Natural killer cell (primary cell): ENCODE results near the gene HACD4. TPM values are rescaled to one million over a fixed set of nuclear protein-coding genes. Genes with fewer than 3 reads are reported as not detected.
A peak's percentile ranks its signal among the peaks of the same experiment; 100 is the strongest.

Experiments
- ATAC-seq, 3 donors: fragments of 150-1000 bp in 2 of 3; fragments of 200-7000 bp in 1 of 3; cut with Tn5 transposase; 1 replicate in 1 of 3; 2 replicates in 2 of 3; pipeline ENCODE4 v1.10.0; 2021; ENCODE audit warnings: mild to moderate bottlenecking in 2 of 3, moderate library complexity in 2 of 3
- DNase-seq, 2 donors: peaks; one replicate each; pipeline versions ENCODE4 v3.0.0 to v3.0.0-alpha.2; 2013 to 2021; ENCODE audit warnings: mixed read lengths in 1 of 2
- H3K27ac ChIP-seq: one replicate; pipeline ENCODE4 v1.5.1; 2013; ENCODE audit warnings: mild to moderate bottlenecking, low read length
- H3K27me3 ChIP-seq: one replicate; pipeline ENCODE4 v1.6.1; 2013; ENCODE audit warnings: low read length; ENCODE audit not compliant: control insufficient read depth, insufficient read depth
- H3K36me3 ChIP-seq: one replicate; pipeline ENCODE4 v1.6.1; 2013; ENCODE audit warnings: low read length; ENCODE audit not compliant: control insufficient read depth, insufficient read depth
- H3K4me1 ChIP-seq: one replicate; pipeline ENCODE4 v1.6.1; 2013; ENCODE audit warnings: low read length; ENCODE audit not compliant: control insufficient read depth, insufficient read depth
- H3K4me3 ChIP-seq: one replicate; pipeline ENCODE4 v1.5.1; 2013; ENCODE audit warnings: low read length
- H3K9me3 ChIP-seq: one replicate; pipeline ENCODE4 v1.6.1; 2013; ENCODE audit warnings: low read length; ENCODE audit not compliant: control insufficient read depth, insufficient read depth
- H3K27ac Mint-ChIP-seq, 2 donors: one replicate each; pipeline ENCODE4 v1.8.0; 2022; ENCODE audit warnings: mild to moderate bottlenecking in 2 of 2, mixed read lengths in 2 of 2, moderate library complexity in 1 of 2
- H3K27me3 Mint-ChIP-seq, 2 donors: one replicate each; pipeline ENCODE4 v1.8.0; 2022; ENCODE audit warnings: low read depth in 2 of 2, mixed read lengths in 2 of 2
- H3K36me3 Mint-ChIP-seq: one replicate; pipeline ENCODE4 v1.8.0; 2022; ENCODE audit warnings: mixed read lengths
- H3K4me1 Mint-ChIP-seq, 2 donors: one replicate each; pipeline ENCODE4 v1.8.0; 2022; ENCODE audit warnings: mixed read lengths in 2 of 2
- H3K4me3 Mint-ChIP-seq: one replicate; pipeline ENCODE4 v1.8.0; 2022; ENCODE audit warnings: mild to moderate bottlenecking, moderate library complexity, mixed read lengths
- H3K9me3 Mint-ChIP-seq, 2 donors: one replicate each; pipeline ENCODE4 v1.8.0; 2022; ENCODE audit warnings: mixed read lengths in 2 of 2
- CTCF ChIP-seq: fragments of 200-600 bp; IDR thresholded peaks from one replicate; pipeline ENCODE4 v1.8.0; 2022; ENCODE audit warnings: antibody characterized with exemption
- WGBS: methylation state at CpG from one replicate; pipeline ENCODE4 v1.1.7; 2013; ENCODE audit warnings: missing lambda C conversion rate; ENCODE audit not compliant: insufficient coverage; 5-methylcytosine and 5-hydroxymethylcytosine counted together
- intact Hi-C: fragments of 100-400 bp; cut with micrococcal nuclease; formaldehyde crosslinking; loops from one replicate; pipeline ENCODE4 v1.14.2; 2022
- total RNA-seq, 4 donors: library from RNA; stranded (reverse); fragments of 120-200 nt in 1 of 4; gene quantifications; one replicate each; pipeline versions ENCODE4 v1.2.3 to v1.2.4, GENCODE V29; 2013 to 2022

Gene HACD4
- total RNA-seq, 3 donors from 2014 or later (not counting 1 experiment from before 2014, with no cell fraction given): 14.0 to 16.5 (median 14.4) TPM

GRCh38 chr9:21060919-21061561 lies 29.6 kb upstream of the HACD4 start:
- peak in 1 of 2 donors; percentile 11 for DNase-seq
- H3K27ac Mint-ChIP-seq: peak overlapping the region; percentile 5 to 58
- Histone ChIP-seq H3K27ac (peak overlapping the region; percentile 29), H3K4me3 (no peak overlapping the region), H3K36me3 (no peaks in the 10 kb centered on the region), H3K4me1 (peaks cover 8% of the 10 kb centered on the region), H3K9me3 (no peaks in the 10 kb centered on the region), H3K27me3 (no peaks in the 10 kb centered on the region)
- peak overlapping the region; percentile 14 for H3K4me3 Mint-ChIP-seq
- no peaks in the 10 kb centered on the region for H3K27me3 Mint-ChIP-seq
- no peak for TF ChIP-seq CTCF
- 20% methylated on average over 2 of the region's 2 CpGs for WGBS
- H3K9me3 Mint-ChIP-seq: no peaks in the 10 kb centered on the region
- peak in 2 of 3 donors; percentile 47 to 57 for ATAC-seq
- no peaks in the 10 kb centered on the region for H3K36me3 Mint-ChIP-seq
- H3K4me1 Mint-ChIP-seq: peaks cover 25 to 33% of the 10 kb centered on the region in 2 donors
- intact Hi-C loops: no loop called here

GRCh38 chr9:21056931-21057330 lies 25.5 kb upstream of the HACD4 start:
- H3K4me1 ChIP-seq: peaks cover 8% of the 10 kb centered on the region
- peaks cover 25 to 30% of the 10 kb centered on the region in 2 donors for H3K4me1 Mint-ChIP-seq
- 100% methylated on average over 1 of the region's 1 CpG for WGBS
- no peak overlapping the region for H3K4me3 ChIP-seq
- intact Hi-C loops: no loop called here
- no peaks in the 10 kb centered on the region for H3K27me3 ChIP-seq
- H3K27ac ChIP-seq: no peak overlapping the region
- no peak overlapping the region for H3K27ac Mint-ChIP-seq
- H3K9me3 ChIP-seq: no peaks in the 10 kb centered on the region
- DNase-seq: no peak
- ATAC-seq: no peak
- H3K9me3 Mint-ChIP-seq: no peaks in the 10 kb centered on the region
- H3K36me3 ChIP-seq: no peaks in the 10 kb centered on the region
- H3K36me3 Mint-ChIP-seq: no peaks in the 10 kb centered on the region
- TF ChIP-seq CTCF: no peak
- no peaks in the 10 kb centered on the region for H3K27me3 Mint-ChIP-seq
- H3K4me3 Mint-ChIP-seq: no peak overlapping the region

- no peak overlapping the region for H3K27ac ChIP-seq
- intact Hi-C loops: no loop called here
- H3K36me3 ChIP-seq: no peaks in the 10 kb centered on the region
- no peak overlapping the region for H3K4me3 ChIP-seq
- H3K4me1 ChIP-seq: no peaks in the 10 kb centered on the region
- no peak for DNase-seq
- no peaks in the 10 kb centered on the region for H3K9me3 ChIP-seq
- H3K36me3 Mint-ChIP-seq: no peaks in the 10 kb centered on the region
- H3K27me3 Mint-ChIP-seq: peaks cover 0 to 3% of the 10 kb centered on the region in 2 donors
- no peak overlapping the region for H3K4me3 Mint-ChIP-seq
- H3K4me1 Mint-ChIP-seq: no peaks in the 10 kb centered on the region
- H3K27ac Mint-ChIP-seq: no peak overlapping the region
- no peaks in the 10 kb centered on the region for H3K27me3 ChIP-seq
- no peaks in the 10 kb centered on the region for H3K9me3 Mint-ChIP-seq
- ATAC-seq: no peak
- WGBS: 27% methylated on average over 1 of the region's 2 CpGs
- no peak for TF ChIP-seq CTCF
Observed at GRCh38 chr9:21053851-21054250, 22.4 kb upstream of the HACD4 start.

- no peak for ATAC-seq
- no peak overlapping the region for H3K4me3 ChIP-seq
- Mint-ChIP-seq H3K4me1 (peaks cover 6 to 7% of the 10 kb centered on the region in 2 donors), H3K9me3 (no peaks in the 10 kb centered on the region), H3K27me3 (peaks cover 3 to 5% of the 10 kb centered on the region in 2 donors), H3K36me3 (no peaks in the 10 kb centered on the region), H3K4me3 (no peak overlapping the region), H3K27ac (no peak overlapping the region)
- no peaks in the 10 kb centered on the region for H3K4me1 ChIP-seq
- H3K9me3 ChIP-seq: no peaks in the 10 kb centered on the region
- H3K27me3 ChIP-seq: no peaks in the 10 kb centered on the region
- WGBS: 50% methylated on average over 2 of the region's 2 CpGs
- H3K36me3 ChIP-seq: no peaks in the 10 kb centered on the region
- DNase-seq: no peak
- no peak for TF ChIP-seq CTCF
- intact Hi-C loops: no loop called here
- no peak overlapping the region for H3K27ac ChIP-seq
Observed at GRCh38 chr9:21047281-21047691, 15.8 kb upstream of the HACD4 start.
